Stimulated activated CD4-positive, alpha-beta T cell treated with anti-CD3 and anti-CD28 coated beads, Interleukin-1b, Interleukin-23, amount 100 ng/mL, for 4 hours (primary cell): ENCODE results near the gene LGI2.
"Not testable (repeated sequence)": the region's sequence is repeated elsewhere in the genome, so short reads cannot be mapped to it uniquely, and the experiment has no call there.

Source experiments
- DNase-seq, 2 donors: peaks; one replicate each; pipeline ENCODE4 v3.0.0-alpha.2; 2020; ENCODE audit warnings: low read depth in 2 of 2

Gene LGI2

DNA sequence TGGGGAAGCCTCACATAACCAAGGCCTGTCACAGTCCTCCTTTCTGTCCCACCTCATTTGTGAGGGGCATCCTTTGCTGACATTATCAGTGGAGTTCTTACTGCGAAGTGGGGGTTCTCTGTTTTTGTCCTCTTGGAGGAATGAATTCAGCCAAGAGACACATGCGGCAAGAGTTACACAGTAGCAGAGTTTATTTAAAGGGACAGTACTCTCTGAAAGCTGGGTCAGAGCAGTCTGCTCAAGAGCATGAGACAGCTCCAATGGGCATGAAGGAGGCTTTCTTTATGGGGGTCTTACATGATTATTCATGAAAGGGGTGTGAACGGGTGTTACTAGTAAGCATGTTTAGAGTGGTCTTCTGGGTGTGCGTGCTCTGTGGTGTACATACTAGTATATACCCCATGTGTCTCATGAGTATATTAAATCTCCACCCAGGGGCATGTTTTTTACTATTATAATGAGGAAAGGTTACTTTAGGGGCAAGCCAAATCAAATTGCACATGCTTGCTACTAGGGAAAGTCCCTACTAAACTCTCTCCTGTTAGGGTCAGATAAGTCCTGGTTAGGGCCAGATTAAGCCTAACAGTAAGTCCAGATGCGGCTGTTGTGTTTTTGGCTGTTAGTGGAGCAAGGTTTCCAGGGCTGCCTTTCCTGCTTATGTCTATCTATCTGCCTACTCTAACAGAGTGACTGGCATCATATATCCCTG, 19.8 kb upstream of the LGI2 start:
- no peak for DNase-seq

DNA sequence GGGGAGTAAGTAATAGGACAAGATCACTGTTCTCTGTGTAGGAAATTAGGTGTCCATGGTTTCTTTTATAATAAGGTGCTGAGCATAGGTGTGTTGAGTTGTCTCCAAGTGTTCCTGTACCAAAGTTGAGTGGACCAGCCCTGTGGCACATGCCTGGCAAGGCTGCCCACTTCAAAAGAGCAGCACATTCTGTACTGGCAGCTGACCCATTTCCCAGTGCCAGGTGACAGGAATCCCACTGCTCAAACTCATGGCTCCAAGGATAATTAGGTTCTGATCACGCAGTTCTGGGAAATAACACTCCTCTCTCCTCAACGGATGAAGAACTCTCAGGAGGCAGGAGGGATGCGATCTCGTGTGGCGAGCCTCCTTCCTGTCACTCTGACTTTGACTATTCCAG, 12.8 kb upstream of the LGI2 start:
- DNase-seq, result no peak

DNA sequence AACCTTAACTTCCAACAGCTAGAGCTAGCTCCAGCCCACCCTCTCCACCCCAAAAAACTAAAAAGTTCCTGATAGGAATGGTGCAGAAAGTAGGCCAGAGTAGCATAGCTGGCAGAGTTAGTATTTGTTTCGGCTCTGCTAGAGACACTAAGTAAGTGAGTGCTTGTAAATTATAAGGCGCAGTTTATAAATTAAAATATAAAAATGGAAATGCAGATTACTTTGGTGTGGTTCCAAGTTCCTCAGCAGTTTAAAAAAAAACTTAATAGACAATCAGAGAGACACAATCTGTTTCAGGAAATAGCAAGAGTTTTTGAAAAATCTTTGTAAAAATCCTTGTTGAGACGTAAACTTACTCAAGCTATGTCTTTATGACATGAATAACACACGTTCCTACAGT, 2.8 kb upstream of the LGI2 start:
- DNase-seq, result no peak

DNA sequence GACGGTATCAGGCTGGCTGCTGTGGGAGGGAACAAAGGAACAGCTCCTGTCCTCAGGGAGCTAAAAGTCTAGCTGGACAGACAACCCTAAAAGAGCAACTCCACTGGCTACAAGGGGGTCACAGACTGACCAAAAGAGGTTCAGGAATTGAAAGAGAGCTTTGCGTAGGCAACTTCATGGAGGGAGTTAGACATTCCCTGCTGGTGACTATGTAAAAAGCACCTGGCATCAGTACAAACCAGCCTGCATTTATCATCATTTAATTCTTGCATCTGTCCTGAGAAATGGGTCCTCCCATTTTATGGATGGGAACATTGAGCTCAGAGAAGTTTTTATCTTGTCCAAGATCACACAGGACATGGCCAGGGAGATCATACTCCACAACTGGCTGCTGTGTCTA, 1.4 kb upstream of the LGI2 start:
- no peak for DNase-seq

DNA sequence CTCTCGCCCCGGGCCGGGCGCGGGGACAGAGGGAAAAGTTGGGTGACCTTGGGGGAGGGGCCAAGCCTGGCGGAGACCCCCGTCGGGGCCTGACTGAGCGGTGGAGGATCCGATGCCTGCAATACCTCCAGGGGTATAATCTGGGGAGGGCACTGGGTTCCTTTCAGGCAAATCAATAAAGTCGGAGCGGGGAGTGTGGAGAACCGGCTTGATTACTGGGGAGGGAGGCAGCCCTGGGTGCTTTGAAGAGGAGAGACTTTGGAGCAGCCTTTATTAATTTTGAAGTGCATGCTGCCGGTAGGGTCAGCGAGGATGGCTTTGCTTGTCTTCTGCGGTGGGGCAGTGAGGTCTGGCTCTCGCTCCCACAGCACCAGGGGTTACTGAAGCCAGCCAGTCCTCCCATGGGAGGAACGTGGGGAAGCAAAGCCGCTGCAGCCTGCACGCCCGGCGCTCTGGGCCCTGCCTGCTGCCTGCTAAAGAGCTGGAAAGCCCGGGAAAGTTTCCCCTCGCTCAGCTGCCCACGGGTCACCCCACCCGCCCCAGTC, 403 bp upstream of the LGI2 start:
- DNase-seq, result no peak

DNA sequence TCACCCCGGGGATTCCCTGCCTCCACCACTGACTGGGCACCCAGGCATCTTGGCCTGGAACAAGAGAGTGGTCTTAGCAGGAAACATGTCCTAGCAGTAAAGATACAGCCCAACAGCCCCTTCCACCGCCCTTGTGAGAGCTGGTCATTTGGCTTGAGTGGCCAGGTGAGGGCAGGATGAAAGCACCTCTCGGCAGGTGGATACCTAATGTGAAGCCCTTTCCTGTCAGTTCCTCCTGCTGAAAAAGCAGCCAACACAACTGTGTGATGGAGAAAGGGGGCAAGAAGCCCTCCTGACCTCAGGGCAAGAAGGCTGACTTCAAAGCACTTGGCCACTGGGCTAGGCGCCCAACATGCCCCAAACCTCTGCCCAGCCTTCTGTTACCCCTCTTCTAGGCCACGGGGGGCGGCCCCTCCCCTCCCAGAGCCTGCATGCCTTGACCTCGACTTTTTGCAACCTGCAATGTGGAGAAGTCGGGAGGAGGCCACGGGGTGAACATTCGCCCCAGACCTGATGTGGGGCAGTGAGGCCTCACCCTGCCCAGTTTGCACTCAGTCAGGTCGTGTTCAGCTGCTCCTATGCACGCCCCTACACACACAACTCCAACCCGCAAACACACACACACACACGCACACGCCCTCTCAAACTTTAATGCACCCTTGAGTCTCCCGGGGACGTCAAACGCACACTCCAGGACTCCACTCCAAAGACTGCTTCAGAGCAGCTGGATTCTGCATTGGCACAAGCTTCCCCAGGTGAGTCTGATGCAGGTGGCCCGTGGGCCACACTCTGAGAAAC, 1.1 kb downstream of the LGI2 start:
- DNase-seq, result no peak

DNA sequence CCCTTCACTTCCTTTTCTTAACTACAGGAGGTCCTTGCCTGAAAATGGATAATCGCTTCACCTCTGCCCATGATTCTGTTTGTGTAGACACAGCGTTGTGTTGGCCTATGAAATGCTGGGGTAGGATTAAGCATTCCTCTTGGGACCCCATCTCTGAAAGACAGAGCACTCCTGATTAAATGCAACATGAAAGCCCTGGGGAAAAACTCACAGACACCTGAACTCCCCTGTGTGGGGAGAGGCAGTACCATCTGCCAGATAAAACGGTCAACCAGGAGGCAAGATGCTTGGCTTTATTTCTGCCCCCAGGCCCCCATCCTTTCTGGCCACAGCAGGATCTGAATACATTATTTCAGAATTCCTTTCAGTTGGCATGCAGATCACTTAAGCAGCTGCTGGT, 1.9 kb downstream of the LGI2 start:
- DNase-seq, result no peak

DNA sequence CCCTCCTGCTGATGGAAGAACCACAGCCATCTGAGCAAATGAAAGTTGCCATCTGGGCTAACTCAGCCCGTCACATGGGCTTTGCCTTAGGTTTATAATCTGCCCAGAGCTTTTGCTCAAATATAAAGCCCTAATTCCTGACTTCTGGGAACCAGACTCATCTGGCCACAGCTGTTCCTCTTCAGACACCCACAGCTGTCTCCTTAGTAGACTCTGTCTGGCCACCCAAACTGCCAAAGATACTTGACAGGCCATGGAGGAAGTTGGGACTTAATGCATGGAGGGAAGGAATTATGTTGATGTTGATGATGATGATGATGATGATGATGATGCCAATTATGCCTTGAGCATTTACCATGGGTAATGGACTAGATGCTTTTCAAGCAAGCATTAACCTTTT, 8.0 kb downstream of the LGI2 start:
- no peak for DNase-seq

DNA sequence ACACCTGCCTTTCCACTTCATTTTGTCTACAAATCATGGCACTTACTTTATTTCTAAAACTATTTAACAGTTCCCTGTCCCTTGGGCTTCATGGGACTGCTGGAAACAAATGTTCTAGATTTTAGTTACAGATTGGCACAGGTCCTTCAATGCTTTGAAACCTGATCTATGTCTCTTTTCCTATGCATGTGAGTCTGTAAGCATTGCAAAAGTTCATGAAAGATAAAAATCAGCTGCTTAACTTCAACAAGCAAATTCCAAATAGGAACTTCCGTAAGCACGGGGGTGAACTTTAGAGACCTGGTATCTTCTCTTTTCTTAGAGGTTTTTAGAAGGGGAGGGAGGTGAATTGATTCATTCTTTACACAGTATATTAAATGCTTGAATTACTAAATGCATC, 9.5 kb downstream of the LGI2 start:
- no peak for DNase-seq

DNA sequence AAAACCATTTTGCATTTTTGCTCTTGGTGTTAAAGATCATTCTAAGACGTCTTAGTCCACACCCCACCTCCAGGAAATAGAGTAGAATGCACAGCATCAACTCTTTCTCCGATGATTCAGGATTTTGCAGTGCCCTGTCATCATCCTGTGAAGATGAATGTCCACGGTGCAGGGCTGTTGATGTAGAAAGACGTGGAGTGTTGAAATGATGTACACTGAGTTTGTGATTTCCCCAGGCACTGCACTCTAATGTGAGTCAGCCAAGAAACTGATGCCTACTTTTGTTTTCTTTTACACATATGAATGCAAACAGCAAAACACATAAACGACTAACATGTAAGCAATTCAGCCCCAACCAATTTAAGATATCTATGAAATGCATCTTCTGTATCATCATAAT, 10.5 kb downstream of the LGI2 start:
- no peak for DNase-seq

DNA sequence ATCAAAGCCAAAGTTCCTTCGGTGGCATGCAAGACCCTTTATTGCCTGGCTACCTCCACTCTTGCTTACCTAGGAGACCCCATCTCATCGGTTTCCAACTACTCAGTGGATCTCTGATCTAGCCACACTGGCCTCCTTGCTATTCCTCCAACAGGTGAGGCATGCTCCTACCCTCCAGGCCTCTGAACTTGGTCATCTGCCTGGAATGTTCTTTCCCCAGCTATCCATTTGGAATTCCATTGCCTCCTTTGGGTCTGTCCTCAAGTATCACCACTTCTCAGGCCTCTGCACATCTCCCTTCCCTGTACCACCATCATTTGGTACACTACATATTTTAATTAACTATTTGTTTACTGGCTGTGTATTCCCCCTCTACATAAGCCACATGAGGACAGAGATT, 11.2 kb downstream of the LGI2 start:
- DNase-seq, result no peak

DNA sequence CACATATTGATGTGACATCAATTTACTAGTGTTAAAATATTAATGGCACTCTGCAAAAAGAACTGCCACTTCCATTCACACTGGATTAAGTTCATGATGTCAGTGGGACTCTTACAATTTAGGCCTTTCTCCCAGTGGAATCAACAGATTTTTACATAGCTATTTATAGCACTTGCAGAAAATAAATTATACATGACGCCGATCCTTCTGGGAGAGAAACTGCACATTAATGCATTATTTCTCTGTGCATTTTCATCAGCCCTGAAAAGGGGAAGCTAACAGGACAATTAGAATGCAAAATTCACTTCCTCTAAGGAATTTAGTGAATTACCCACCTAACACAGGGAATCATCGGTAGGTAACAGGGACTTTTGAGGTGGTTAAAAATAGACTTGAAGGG, 15.7 kb downstream of the LGI2 start:
- DNase-seq, result no peak

DNA sequence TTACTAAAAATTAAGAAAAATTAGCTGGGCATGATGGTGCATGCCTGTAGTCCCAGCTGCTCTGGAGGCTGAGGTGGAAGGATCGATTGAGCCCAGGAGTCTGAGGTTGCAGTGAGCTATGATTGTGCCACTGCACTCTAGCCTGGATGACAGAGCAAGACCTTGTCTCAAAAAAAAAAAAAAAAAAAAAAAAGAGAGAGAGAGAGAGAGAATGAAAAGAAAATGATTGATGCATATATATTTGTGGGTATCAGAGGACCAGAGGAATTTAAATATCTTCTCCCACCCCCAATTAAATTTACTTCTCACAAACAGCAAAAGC, 16.1 kb downstream of the LGI2 start:
- DNase-seq, result not testable (repeated sequence)

DNA sequence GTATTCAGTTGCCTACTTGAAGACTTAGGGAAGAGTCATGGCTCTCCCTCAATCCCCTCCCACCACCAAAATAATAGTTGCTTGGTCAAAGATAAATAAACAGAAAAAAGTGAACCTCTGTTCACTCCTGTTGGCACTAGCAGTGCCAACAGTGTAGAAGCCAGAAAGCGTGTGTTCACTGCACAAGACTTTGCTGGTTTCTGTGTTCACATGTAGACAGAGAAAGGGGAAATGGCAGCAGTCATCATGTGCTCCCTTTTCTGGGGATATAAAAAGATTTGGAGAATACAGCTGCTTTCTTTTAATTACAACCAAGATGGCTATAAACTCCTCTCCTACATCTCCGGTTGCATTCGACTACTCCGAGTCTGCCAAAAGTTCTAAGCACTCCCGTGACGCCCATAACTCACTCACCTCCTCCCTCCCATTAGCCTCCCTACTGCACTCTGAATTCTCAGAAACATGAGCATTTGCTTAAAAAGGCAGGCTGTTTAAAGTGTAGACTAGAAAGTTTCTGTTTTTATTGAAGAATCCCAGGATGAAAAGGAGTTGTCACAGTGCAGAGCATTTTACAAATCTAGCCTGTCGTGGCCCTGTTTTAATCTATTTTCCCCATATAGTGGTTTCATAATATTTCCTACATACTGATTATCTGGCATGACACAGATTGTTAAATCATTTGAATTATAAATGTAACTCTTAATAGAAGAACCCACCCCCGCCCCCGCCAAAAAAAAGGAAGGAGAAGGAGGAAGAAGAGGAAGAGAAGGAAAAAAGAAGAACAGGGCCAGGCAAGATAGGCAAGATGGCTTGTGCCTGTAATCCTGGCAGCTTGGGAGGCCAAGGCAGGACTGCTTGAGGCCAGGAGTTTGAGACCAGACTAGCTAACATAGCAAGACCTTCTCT, 16.7 kb downstream of the LGI2 start:
- no peak for DNase-seq

DNA sequence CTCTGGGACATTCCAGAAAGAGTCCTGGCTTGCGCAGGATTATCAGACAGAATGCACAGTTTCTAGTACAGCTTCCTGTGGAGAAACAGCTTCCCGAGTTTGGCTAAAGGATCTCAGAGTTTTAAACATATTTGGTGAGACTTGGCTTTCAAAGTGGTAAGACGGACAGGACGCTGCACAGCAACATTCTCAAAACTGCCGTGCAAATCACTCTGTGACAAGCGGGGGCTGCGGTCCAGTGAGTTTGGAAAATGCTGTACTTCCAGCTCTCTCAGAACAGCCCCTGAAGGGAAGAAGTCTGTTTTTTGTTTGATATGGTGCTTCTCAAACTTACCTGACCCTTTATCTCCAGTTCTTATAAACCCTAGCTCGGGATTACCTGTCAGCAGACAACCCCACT, 18.1 kb downstream of the LGI2 start:
- no peak for DNase-seq

DNA sequence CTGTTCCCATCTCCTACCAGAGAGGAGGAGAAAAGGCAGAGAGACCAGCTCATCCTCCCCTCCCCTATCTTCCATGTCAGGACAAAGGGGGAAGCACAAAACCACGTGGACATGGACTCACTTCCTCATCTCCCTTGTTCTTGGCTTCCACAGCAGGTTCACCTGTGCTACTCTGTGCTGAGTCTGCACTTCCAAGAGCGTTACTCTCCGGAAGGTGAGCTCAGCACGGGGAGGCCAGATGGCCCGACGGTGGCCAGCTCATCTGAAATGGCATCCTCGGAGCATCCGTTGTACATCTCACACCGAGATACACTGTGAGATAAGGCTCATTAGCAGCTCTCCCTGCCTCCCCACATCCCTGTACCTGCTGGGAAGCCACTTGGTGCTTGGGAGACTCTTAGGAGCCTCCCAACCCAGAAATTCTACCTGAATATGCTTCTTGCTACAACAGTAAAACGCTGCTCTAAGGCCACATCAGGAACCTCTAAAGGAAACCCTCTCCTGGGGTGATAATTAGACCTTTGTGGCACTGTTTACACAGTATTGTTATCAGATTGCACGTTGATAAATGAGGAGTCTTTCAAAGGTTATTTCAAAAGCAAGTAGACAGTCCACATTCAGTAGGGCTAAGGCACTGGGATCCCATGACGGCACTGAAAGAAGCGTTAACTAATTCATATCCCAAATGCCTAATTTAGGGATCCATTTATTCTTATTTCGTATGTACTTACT, 19.4 kb downstream of the LGI2 start:
- no peak for DNase-seq

DNA sequence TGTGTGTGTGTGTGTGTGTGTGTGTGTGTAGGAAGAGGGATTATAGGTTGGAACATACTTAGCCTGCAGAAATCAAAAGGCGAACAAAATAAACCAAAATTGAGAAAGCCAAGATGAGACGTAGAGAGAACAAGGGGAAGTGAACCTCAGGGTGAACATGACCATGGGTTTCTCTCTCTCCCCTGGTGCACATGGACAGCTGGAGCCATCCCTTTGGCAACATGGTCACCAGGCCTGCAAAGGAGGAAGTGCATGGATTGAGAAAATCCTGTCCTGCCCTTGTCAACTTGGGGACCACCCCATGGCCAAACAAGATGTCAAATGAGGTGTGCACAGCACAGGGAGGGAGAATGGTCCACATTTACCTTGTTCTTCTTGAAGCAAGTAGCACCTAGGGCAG, 23.1 kb downstream of the LGI2 start:
- DNase-seq, result no peak

DNA sequence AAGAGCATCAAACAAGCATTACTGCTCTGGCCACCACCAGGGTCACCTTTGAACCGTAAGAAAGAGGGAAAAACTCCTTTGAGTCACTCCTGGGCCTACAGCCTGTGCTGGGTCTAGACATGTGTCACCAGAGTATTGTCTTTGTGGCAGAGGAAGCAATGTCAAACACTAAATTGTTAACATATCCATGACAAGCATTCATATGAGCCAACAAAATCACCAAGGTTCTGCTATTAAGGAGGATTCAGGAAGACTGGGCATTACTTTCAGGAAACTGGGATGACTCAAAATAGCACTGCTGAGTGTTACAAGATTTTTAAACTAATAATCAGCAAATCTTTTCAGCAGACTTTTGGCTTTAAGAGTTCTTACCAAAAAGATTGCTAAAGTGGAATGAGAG, 28.1 kb downstream of the LGI2 start:
- no peak for DNase-seq

DNA sequence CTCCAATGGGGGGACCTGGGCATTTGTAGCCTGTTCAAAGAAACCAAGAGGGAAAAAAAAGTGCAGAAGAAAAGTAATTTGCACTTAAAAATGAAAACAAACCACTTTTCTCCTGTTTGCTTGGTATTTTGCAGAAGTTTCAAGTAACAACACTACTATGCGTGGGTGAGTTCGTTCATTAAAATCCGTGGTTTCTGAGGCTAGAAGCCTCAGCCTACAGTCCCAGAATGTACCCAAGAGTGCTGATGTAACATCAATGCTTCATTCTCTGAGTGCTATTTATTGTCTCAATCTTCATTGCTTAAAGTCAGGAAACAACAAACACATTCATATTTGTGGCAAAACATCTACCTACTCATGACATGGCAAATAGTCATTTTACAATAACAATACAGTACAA, 29.2 kb downstream of the LGI2 start:
- DNase-seq, result no peak

DNA sequence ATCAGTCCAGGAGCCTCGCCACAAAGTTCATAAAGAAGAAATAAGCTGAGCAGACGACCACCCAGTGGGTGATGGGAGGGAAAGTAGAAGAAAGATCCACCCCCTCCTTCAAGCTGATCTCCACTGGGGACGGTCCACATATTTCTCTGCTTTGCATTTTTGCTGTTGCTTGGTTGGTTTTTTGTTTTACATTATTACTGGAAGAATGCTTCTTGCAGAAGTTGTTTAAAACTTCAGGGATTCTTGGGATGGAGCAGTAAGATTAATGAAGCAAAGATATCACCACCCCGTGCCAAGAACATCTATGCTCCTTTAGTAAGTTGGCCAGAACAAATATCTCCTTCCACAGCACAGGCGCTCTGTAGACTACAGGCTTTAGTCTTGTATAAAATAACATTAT, 30.1 kb downstream of the LGI2 start:
- DNase-seq, result no peak

DNA sequence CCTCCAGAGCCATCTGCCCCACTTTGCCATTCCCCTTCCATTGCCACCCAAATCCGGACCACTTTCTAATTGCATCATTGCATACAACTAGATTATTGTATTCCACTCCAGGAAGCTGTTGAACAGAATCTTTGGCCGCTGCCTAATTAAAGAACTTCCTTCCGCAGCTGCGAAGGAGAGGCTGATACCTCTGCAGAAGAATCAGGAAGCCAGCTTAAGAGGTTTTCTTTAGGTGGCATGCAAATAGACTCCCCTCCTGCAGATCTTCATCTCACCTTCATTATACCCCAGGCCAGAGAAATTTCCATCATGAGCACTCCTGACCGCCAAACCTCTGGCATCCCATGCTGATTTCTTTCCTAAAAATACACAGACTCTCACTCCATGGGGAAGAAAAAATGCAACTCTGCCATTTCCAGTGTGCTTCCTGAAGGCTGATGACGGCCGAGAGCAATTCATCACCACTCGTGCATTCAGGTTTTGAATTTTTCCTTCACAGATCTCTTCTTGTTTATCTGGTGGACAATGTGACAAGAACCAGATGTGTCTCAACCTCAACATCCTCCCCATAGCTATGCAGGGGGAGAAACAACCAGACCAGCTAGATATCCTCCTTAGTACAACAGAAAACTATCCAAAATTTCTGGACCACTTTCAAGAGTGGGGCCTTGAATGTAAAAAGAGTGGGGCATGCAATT, 31.2 kb downstream of the LGI2 start:
- DNase-seq, result no peak
